T-helper 1 cell (primary cell): ENCODE measurements around the gene CNOT2.

Source experiments
- DNase-seq, 5 donors: peaks; one replicate each; pipeline ENCODE4 v3.0.0-alpha.2; 2012 to 2020

Gene CNOT2

GRCh38 chr12:70307868-70308267 lies 64.6 kb downstream of the CNOT2 start:
- no peak for DNase-seq

- DNase-seq, result no peak
These were observed 66.1 kb downstream of the CNOT2 start for GRCh38 chr12:70309348-70309747.

- DNase-seq, result no peak
These were observed 70.9 kb downstream of the CNOT2 start for GRCh38 chr12:70314145-70314544.

GRCh38 chr12:70317781-70318180 lies 74.5 kb downstream of the CNOT2 start:
- DNase-seq, result peak in 1 of 5 donors; percentile 28

- DNase-seq, result no peak
These were observed 76.4 kb downstream of the CNOT2 start for GRCh38 chr12:70319605-70320004.

- DNase-seq, result no peak
These were observed 78.0 kb downstream of the CNOT2 start for GRCh38 chr12:70321191-70321590.

- no peak for DNase-seq
These were observed 84.3 kb downstream of the CNOT2 start for GRCh38 chr12:70327541-70327940.

- DNase-seq, result no peak
These were observed 86.5 kb downstream of the CNOT2 start for GRCh38 chr12:70329728-70330127.

GRCh38 chr12:70330158-70330557 lies 86.9 kb downstream of the CNOT2 start:
- DNase-seq, result no peak

GRCh38 chr12:70332236-70332635 lies 89.0 kb downstream of the CNOT2 start:
- DNase-seq, result no peak

- DNase-seq, result no peak
These were observed 91.5 kb downstream of the CNOT2 start for GRCh38 chr12:70334742-70335141.

GRCh38 chr12:70338531-70338930 lies 95.3 kb downstream of the CNOT2 start:
- no peak for DNase-seq

- DNase-seq, result no peak
These were observed 107.8 kb downstream of the CNOT2 start for GRCh38 chr12:70351076-70351475.

GRCh38 chr12:70353780-70354660 lies 110.8 kb downstream of the CNOT2 start:
- no peak for DNase-seq

- DNase-seq, result no peak
These were observed 111.6 kb downstream of the CNOT2 start for GRCh38 chr12:70354787-70355186.

- DNase-seq, result no peak
These were observed 112.7 kb downstream of the CNOT2 start for GRCh38 chr12:70355972-70356371.

- no peak for DNase-seq
These were observed 116.4 kb downstream of the CNOT2 start for GRCh38 chr12:70359458-70360197.

GRCh38 chr12:70360218-70360617 lies 117.0 kb downstream of the CNOT2 start:
- DNase-seq, result no peak

- DNase-seq, result no peak
These were observed 121.6 kb downstream of the CNOT2 start for GRCh38 chr12:70364695-70365397.

- peak in 1 of 5 donors; percentile 2 for DNase-seq
These were observed 122.1 kb downstream of the CNOT2 start for GRCh38 chr12:70365398-70365647.

- DNase-seq, result peak; percentile 54 to 72 (median 58)
These were observed 122.7 kb downstream of the CNOT2 start, which contains the start of gene KCNMB4 for GRCh38 chr12:70365648-70366518. Gene KCNMB4, plus strand, starts transcription at chr12:70366290. Its CDS starts 445 bp downstream, at chr12:70366735.

GRCh38 chr12:70366581-70367257 lies 123.5 kb downstream of the CNOT2 start:
- DNase-seq, result peak; percentile 26 to 72 (median 54)
